Heart right ventricle (tissue), 16 donors: ENCODE measurements around the gene DLEC1. TPM values are rescaled to one million over a fixed set of nuclear protein-coding genes. Genes with fewer than 3 reads are reported as not detected.

ENCODE experiments used
- ATAC-seq, 8 donors: fragments of 200-7000 bp; cut with Tn5 transposase; one replicate each; pipeline ENCODE4 v1.9.1; 2020; ENCODE audit warnings: mild to moderate bottlenecking in 8 of 8, moderate library complexity in 8 of 8, moderate number of reproducible peaks in 1 of 8
- DNase-seq, 2 donors: peaks; one replicate each; pipeline ENCODE4 v3.0.0-alpha.2; 2020
- H3K27ac ChIP-seq, 10 donors: fragments of 200-600 bp; sonication (generic) in 2 of 10; one replicate each; pipeline versions ENCODE4 v1.5.0 to v1.8.0; 2020 to 2022; ENCODE audit warnings: mild to moderate bottlenecking in 3 of 10
- H3K27me3 ChIP-seq, 7 donors: fragments of 200-600 bp; one replicate each; pipeline ENCODE4 v1.8.0; 2021 to 2022; ENCODE audit warnings: mild to moderate bottlenecking in 2 of 7
- H3K36me3 ChIP-seq, 9 donors: fragments of 200-600 bp; sonication (generic) in 1 of 9; one replicate each; pipeline versions ENCODE4 v1.5.0 to v1.8.0; 2020 to 2022; ENCODE audit warnings: mild to moderate bottlenecking in 2 of 9
- H3K4me1 ChIP-seq, 9 donors: fragments of 200-600 bp; sonication (generic) in 1 of 9; one replicate each; pipeline versions ENCODE4 v1.5.0 to v1.8.0; 2020 to 2022; ENCODE audit warnings: mild to moderate bottlenecking in 4 of 9
- H3K4me3 ChIP-seq, 10 donors: fragments of 200-600 bp; sonication (generic) in 2 of 10; one replicate each; pipeline versions ENCODE4 v1.5.0 to v1.8.0; 2020 to 2022; ENCODE audit warnings: mild to moderate bottlenecking in 7 of 10, moderate library complexity in 2 of 10
- H3K9me3 ChIP-seq, 11 donors: fragments of 200-600 bp in 10 of 11; sonication (generic) in 2 of 11; one replicate each; pipeline versions ENCODE4 v1.5.0 to v1.8.0; 2013 to 2022; ENCODE audit warnings: mild to moderate bottlenecking in 2 of 11, control low read depth in 1 of 11, moderate library complexity in 1 of 11
- WGBS, 2 donors: extraction: QIAGEN DNeasy Blood & Tissue Kit; methylation state at CpG; one replicate each; pipeline ENCODE4 v1.1.7; 2013; ENCODE audit warnings: inconsistent platforms in 1 of 2; 5-methylcytosine and 5-hydroxymethylcytosine counted together
- intact Hi-C, 10 donors: fragments of 100-400 bp; cut with DNase I; formaldehyde crosslinking; loops; one replicate each; pipeline versions ENCODE4 v1.11.1 to v1.14.2; 2022
- polyA plus RNA-seq, 2 donors: library from polyadenylated mRNA; stranded (reverse); fragments of 200-250 nt; gene quantifications; one replicate each; pipeline ENCODE4 v1.2.3, GENCODE V29; 2013
- total RNA-seq, 10 donors: library from RNA; stranded (reverse); fragmentation: NEBNext Ultra II Directional in 3 of 10; extraction: Animal tissue kit (Norgen Biotek cat#: 25700) in 3 of 10; gene quantifications; one replicate each; pipeline versions ENCODE4 v1.2.1 to v1.2.4, GENCODE V29; 2021 to 2023
- TF ChIP-seq, protein P1 (sequence below), 9 donors: fragments of 200-600 bp; sonication (generic) in 2 of 9; IDR thresholded peaks; one replicate each; pipeline versions ENCODE4 v1.5.0 to v1.8.0; 2021 to 2022; ENCODE audit warnings: antibody characterized with exemption in 9 of 9, mild to moderate bottlenecking in 5 of 9, moderate library complexity in 1 of 9
- donor health status: Arrhythmogenic right ventricular cardiomyopathy.
- donor health status: ischemic (EF 13 %, LVEDD 7.1; RV severe dilation, severe dysfunction).
- donor health status: healthy with polysubstance abuse.
- donor health status: DM: no; HTN: yes; CAD: no.
- donor health status: DM: no; HTN: no; CAD: no.
- donor health status: ischemic (EF 25% LVEDD 6.9; RV normal size, moderate dysfunction).
- donor health status: ischemic (EF 25% LVEDD 5.7; RV mildly dilated, moderate dysfunction).
- donor health status: healthy.
- donor health status: DM: yes; HTN: yes; CAD: no.
- donor health status: Ischemic cardiomyopathy.
- donor health status: ischemic (EF 35%, LVEDD 5.7; RV mildly dilated, moderate dysfunction).
- donor health status: nonischemic (EF 11% LVEDD 7.7; RV severe dilation, severe dysfunction).
- donor health status: DM: yes; HTN: yes; CAD: no.
- donor health status: PGD.
- donor health status: ischemic (EF 29% LVEDD 5.4; RV normal size, mild dysfunction).
- donor health status: nonischemic (EF 23%, LVEDD 6.1; RV moderate dilation, normal function).

DLEC1 gene
- total and polyA plus RNA-seq, 12 donors, result 0.09 to 0.66 (median 0.30) TPM; not detected in 4

DNA sequence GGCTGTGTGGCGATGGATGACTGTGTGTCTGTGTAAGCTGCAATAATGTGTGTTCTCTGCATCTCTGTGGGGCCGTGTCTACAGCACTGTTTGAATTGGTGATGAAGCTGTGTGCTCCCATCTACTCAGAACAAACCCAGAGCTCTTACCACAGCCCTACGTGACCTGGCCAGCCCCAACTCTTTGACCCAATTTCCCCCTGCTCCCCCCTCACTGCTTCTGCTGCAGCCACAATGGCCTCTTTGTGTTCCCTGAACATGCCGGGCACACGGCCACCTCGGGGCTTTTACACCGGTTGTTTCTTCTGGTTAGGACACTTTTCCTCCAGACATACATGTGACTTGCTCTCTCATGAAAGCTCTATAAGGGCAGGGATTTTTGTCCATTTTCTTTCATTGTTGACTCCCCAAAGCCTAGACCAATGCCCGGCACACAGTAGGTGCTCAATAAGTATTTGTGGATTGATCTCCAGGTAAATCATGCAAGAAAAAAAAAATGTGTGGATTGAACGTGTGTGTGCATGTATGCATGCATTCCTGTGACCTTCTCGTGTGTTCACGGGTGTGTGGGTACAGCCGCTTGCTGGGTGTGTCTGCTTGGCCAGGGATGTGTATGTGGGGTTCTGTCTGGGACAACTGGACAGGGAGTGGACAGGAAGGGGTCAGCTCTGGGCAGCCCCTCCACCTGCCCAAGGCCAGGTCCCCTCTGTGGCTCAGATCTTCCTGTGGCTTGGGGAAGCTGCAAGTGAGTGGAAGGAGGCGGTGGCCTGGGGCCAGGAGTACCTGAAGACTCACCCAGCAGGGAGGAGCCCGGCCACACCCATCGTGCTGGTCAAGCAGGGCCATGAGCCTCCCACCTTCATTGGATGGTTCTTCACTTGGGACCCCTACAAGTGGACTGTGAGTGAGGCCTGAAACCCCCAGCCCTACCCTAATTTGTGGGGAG lies 33.7 kb upstream of the DLEC1 start:
- intact Hi-C loops, result loop anchor here in 3 of 10 donors (10.0 kb wide), 3 partner anchors 469 to 649 kb away; no protein-coding TSS in a partner anchor
- TF ChIP-seq, protein P1, sequence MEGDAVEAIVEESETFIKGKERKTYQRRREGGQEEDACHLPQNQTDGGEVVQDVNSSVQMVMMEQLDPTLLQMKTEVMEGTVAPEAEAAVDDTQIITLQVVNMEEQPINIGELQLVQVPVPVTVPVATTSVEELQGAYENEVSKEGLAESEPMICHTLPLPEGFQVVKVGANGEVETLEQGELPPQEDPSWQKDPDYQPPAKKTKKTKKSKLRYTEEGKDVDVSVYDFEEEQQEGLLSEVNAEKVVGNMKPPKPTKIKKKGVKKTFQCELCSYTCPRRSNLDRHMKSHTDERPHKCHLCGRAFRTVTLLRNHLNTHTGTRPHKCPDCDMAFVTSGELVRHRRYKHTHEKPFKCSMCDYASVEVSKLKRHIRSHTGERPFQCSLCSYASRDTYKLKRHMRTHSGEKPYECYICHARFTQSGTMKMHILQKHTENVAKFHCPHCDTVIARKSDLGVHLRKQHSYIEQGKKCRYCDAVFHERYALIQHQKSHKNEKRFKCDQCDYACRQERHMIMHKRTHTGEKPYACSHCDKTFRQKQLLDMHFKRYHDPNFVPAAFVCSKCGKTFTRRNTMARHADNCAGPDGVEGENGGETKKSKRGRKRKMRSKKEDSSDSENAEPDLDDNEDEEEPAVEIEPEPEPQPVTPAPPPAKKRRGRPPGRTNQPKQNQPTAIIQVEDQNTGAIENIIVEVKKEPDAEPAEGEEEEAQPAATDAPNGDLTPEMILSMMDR (IDR thresholded peaks at IDR 0.05), result no peak
- H3K4me3 ChIP-seq, result peak overlapping the region in 6 of 10 donors; percentile 17 to 51 (median 42)
- peaks cover 0 to 24% (median 6%) of the 10 kb centered on the region in 9 donors for H3K4me1 ChIP-seq
- peak; percentile 62 to 70 for DNase-seq
- H3K9me3 ChIP-seq, result no peaks in the 10 kb centered on the region
- 77 to 78% methylated on average over 15 of the region's 15 CpGs for WGBS, 2 donors
- H3K27me3 ChIP-seq, result no peaks in the 10 kb centered on the region
- ATAC-seq, result peak; percentile 9 to 60 (median 36)
- H3K36me3 ChIP-seq, result peaks cover 0 to 64% (median 7%) of the 10 kb centered on the region in 9 donors
- H3K27ac ChIP-seq, result peak overlapping the region in 9 of 10 donors; percentile 2 to 83 (median 58)

DNA sequence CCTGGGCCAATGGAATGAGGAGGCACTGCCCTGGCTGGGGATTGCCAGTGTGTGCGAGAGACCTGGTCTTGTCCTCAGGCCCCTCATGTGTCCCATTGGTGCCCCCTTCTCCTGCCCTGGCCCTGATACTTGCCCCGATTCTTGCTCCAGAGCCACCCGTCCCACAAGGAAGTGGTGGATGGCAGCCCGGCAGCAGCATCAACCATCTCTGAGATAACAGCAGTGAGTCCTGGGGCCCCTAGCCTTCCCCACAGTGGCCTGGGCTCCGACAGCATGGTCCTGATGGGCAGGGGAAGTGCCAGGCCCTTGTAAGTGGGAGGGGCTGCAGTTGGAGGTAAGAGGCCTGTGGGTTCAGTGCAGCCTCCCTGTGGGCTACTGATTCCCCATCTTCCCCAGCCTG lies 33.0 kb upstream of the DLEC1 start:
- ATAC-seq, result no peak
- H3K27ac ChIP-seq, result peak overlapping the region in 8 of 10 donors; percentile 34 to 83 (median 58)
- H3K4me1 ChIP-seq, result peaks cover 0 to 24% (median 6%) of the 10 kb centered on the region in 9 donors
- 90 to 93% methylated on average over 5 of the region's 5 CpGs for WGBS, 2 donors
- H3K36me3 ChIP-seq, result peaks cover 0 to 69% (median 8%) of the 10 kb centered on the region in 9 donors
- no peaks in the 10 kb centered on the region for H3K27me3 ChIP-seq
- H3K9me3 ChIP-seq, result no peaks in the 10 kb centered on the region
- intact Hi-C loops, result loop anchor here in 3 of 10 donors (10.0 kb wide), 3 partner anchors 469 to 649 kb away; no protein-coding TSS in a partner anchor
- no peak for DNase-seq
- H3K4me3 ChIP-seq, result peak overlapping the region in 2 of 10 donors; percentile 38 to 51
- TF ChIP-seq, protein P1 (IDR thresholded peaks at IDR 0.05), result no peak

DNA sequence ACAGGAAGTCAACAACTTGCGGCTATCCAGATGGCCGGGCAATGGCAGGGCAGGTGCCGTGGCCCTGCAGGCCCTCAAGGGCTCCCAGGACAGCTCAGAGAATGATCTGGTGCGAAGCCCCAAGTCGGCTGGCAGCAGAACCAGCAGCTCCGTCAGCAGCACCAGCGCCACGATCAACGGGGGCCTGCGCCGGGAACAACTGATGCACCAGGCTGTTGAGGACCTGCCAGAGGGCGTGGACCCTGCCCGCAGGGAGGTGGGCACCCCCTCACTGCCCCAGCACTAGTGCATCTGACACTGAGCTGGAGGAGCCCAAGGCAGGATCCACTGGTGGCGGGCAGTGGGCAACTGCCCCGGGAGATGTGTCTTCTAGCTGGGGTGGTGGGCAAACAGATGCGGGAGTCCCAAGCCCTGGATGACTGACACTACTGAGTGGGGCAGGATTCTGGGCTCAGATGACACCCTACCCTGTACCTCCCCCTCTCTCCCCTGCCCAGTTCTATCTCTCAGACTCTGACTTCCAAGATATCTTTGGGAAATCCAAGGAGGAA lies 32.5 kb upstream of the DLEC1 start:
- Histone ChIP-seq H3K36me3 (peaks cover 0 to 69% (median 13%) of the 10 kb centered on the region in 9 donors), H3K27ac (peak overlapping the region in 5 of 10 donors; percentile 34 to 83 (median 58)), H3K4me3 (no peak overlapping the region), H3K9me3 (no peaks in the 10 kb centered on the region), H3K4me1 (peaks cover 0 to 24% (median 6%) of the 10 kb centered on the region in 9 donors), H3K27me3 (no peaks in the 10 kb centered on the region)
- no peak for DNase-seq
- TF ChIP-seq, protein P1 (IDR thresholded peaks at IDR 0.05), result no peak
- intact Hi-C loops, result loop anchor here in 3 of 10 donors (10.0 kb wide), 3 partner anchors 468 to 648 kb away; no protein-coding TSS in a partner anchor
- ATAC-seq, result no peak
- WGBS, 2 donors, result 94 to 96% methylated on average over 16 of the region's 16 CpGs

DNA sequence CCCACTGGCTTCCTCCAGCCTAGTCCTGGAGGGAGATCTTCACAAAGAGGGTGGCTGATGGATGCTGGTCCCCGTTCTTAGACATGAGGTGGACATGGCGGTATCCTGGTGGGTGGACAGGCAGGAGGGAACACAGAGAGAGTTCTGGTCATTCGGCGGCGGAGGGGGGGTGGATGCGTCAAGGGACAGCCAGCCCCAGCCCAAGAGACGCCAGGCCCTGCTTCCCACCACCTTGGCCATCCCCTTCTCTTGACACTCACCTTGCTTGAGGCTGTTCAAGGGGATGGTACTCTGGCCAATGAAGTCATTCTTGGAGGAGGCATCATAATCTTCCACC lies 31.3 kb upstream of the DLEC1 start:
- TF ChIP-seq, protein P1 (IDR thresholded peaks at IDR 0.05), result no peak
- Histone ChIP-seq H3K27me3 (no peaks in the 10 kb centered on the region), H3K9me3 (no peaks in the 10 kb centered on the region), H3K4me1 (peaks cover 0 to 23% (median 6%) of the 10 kb centered on the region in 9 donors), H3K27ac (no peak overlapping the region), H3K4me3 (no peak overlapping the region), H3K36me3 (peaks cover 0 to 65% (median 13%) of the 10 kb centered on the region in 9 donors)
- no peak for DNase-seq
- 95 to 97% methylated on average over 7 of the region's 7 CpGs for WGBS, 2 donors
- intact Hi-C loops, result loop anchor here in 3 of 10 donors (10.0 kb wide), 3 partner anchors 467 to 647 kb away; no protein-coding TSS in a partner anchor
- ATAC-seq, result no peak
